ENCODE results near the gene SLAMF9. TPM values are rescaled to one million over a fixed set of nuclear protein-coding genes. Genes with fewer than 3 reads are reported as not detected.

Gene SLAMF9
- total RNA-seq, 1 experiment from 2014 or later: not detected

DNA sequence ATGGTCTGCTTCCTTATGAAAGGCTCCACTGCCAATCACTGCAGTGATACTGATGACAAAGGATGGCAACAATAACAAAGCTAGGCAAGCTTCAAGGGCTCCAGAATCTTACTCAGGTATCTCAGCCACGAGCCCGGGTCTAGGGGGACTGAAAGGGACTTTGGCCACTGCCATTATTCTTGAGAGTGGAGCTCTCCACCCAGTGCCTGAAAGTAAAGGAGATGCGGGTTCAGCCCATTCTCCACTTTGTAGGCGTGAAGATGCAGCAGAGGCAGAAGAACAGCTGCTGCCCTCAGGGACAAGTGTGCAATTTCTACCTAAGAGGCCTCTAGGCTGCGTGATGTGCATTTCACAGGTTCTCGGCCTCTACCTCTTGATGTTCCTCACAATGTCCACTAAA is 31.4 kb upstream of the SLAMF9 start:
- Histone ChIP-seq H3K9ac (ENCODE audit: extremely low read depth, insufficient read length, low read length) (no peak overlapping the region), H2BK20ac (ENCODE audit: low read depth, low read length, poor library complexity, severe bottlenecking) (no peak overlapping the region), H3K56ac (ENCODE audit: insufficient read length, low read depth, low read length) (no peak overlapping the region), H3K23me2 (ENCODE audit: insufficient read length, low read depth, low read length, poor library complexity, severe bottlenecking) (no peaks in the 10 kb centered on the region), H3K14ac (ENCODE audit: insufficient read depth, low read length) (no peak overlapping the region), H3K23ac (ENCODE audit: insufficient read length, low read depth, low read length) (no peak overlapping the region), H4K8ac (replicated peaks; ENCODE audit: insufficient read length, low read depth, low read length) (no peak overlapping the region), H4K5ac (ENCODE audit: insufficient read length, low read depth, low read length) (no peak overlapping the region), H2BK12ac (ENCODE audit: insufficient read length, low read depth, low read length) (no peak overlapping the region), H3K79me2 (ENCODE audit: insufficient read depth, low read length) (no peaks in the 10 kb centered on the region), H2AFZ (ENCODE audit: low read length) (no peak overlapping the region), H2BK120ac (ENCODE audit: low read depth, low read length, poor library complexity, severe bottlenecking) (no peak overlapping the region), H3K9me3 (ENCODE audit: control insufficient read depth, low read depth, low read length) (no peaks in the 10 kb centered on the region), H2BK5ac (ENCODE audit: insufficient read length, low read length) (no peak overlapping the region), H3K4ac (ENCODE audit: low read depth, low read length) (no peak overlapping the region), H4K20me1 (ENCODE audit: control insufficient read depth, insufficient read depth, insufficient read length) (no peaks in the 10 kb centered on the region), H2BK15ac (ENCODE audit: low read depth, low read length) (no peak overlapping the region), H3T11ph (ENCODE audit: low read length) (no peak overlapping the region), H3K4me1 (ENCODE audit: insufficient read depth, low read length) (peaks cover 2% of the 10 kb centered on the region; the same call in 1 of the 2 replicates), H3K18ac (ENCODE audit: insufficient read length, low read depth, low read length) (no peak overlapping the region), H3K4me2 (ENCODE audit: insufficient read depth, insufficient read length, low read length) (no peak overlapping the region), H4K91ac (ENCODE audit: insufficient read length, low read depth, low read length) (no peak overlapping the region), H3K79me1 (ENCODE audit: insufficient read depth, low read depth, low read length, poor library complexity, severe bottlenecking) (no peaks in the 10 kb centered on the region), H3K27ac (ENCODE audit: insufficient read length, low read depth, low read length) (no peak overlapping the region), H3K27me3 (ENCODE audit: insufficient read depth, low read length) (no peaks in the 10 kb centered on the region), H2AK5ac (ENCODE audit: insufficient read length, low read length) (no peak overlapping the region)
- no CpG with 5 or more reads among the region's 6 CpGs for WGBS (ENCODE audit: extremely low coverage, insufficient read length, low lambda C conversion rate)
- H3K9me3 Mint-ChIP-seq: no peaks in the 10 kb centered on the region
- H3K4me3 Mint-ChIP-seq: no peak overlapping the region
- H3K27ac Mint-ChIP-seq: no peak overlapping the region
- H3K4me1 Mint-ChIP-seq: peaks cover 7 to 10% of the 10 kb centered on the region in 2 experiments
- H3K36me3 Mint-ChIP-seq (ENCODE audit: insufficient read depth in 1 of 3, low read depth in 3 of 3): no peaks in the 10 kb centered on the region
- H3K27me3 Mint-ChIP-seq (ENCODE audit: low read depth): peaks cover 7% of the 10 kb centered on the region
- DNase-seq: no peak
- TF ChIP-seq, protein P1, sequence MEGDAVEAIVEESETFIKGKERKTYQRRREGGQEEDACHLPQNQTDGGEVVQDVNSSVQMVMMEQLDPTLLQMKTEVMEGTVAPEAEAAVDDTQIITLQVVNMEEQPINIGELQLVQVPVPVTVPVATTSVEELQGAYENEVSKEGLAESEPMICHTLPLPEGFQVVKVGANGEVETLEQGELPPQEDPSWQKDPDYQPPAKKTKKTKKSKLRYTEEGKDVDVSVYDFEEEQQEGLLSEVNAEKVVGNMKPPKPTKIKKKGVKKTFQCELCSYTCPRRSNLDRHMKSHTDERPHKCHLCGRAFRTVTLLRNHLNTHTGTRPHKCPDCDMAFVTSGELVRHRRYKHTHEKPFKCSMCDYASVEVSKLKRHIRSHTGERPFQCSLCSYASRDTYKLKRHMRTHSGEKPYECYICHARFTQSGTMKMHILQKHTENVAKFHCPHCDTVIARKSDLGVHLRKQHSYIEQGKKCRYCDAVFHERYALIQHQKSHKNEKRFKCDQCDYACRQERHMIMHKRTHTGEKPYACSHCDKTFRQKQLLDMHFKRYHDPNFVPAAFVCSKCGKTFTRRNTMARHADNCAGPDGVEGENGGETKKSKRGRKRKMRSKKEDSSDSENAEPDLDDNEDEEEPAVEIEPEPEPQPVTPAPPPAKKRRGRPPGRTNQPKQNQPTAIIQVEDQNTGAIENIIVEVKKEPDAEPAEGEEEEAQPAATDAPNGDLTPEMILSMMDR (conservative IDR thresholded peaks at IDR 0.05): no peak

Data from H9 (cell line).